GM23248 (cell line): Measurements from ENCODE around the gene DNAH11. TPM values are rescaled to one million over a fixed set of nuclear protein-coding genes. Genes with fewer than 3 reads are reported as not detected.

ENCODE experiments used
- DNase-seq: peaks from one replicate; pipeline ENCODE4 v3.0.0-alpha.2; 2015
- H2AFZ ChIP-seq: fragments of 200-600 bp; sonication (generic); 2 replicates; pipeline ENCODE4 v1.6.1; 2016; ENCODE audit warnings: antibody characterized with exemption
- H3F3A ChIP-seq: fragments of 200-600 bp; sonication (generic); 2 replicates; pipeline ENCODE4 v1.6.1; 2016; ENCODE audit warnings: mild to moderate bottlenecking, antibody characterized with exemption, mixed run types; ENCODE audit not compliant: insufficient read depth
- H3K27ac ChIP-seq: fragments of 200-600 bp; sonication (generic); 2 replicates; pipeline ENCODE4 v1.5.1; 2016; ENCODE audit warnings: mild to moderate bottlenecking
- H3K27me3 ChIP-seq: fragments of 200-600 bp; sonication (generic); replicated peaks from 2 replicates; pipeline ENCODE4 v1.6.1; 2016; ENCODE audit warnings: mild to moderate bottlenecking; ENCODE audit not compliant: insufficient read depth
- H3K36me3 ChIP-seq: fragments of 200-600 bp; sonication (generic); 2 replicates; pipeline ENCODE4 v1.6.1; 2016; ENCODE audit warnings: low read depth, mild to moderate bottlenecking
- H3K4me1 ChIP-seq: fragments of 200-600 bp; sonication (generic); 2 replicates; pipeline ENCODE4 v1.6.1; 2016; ENCODE audit warnings: mild to moderate bottlenecking; ENCODE audit not compliant: insufficient read depth
- H3K4me2 ChIP-seq: fragments of 200-600 bp; sonication (generic); one replicate; pipeline ENCODE4 v1.6.1; 2016; ENCODE audit warnings: mild to moderate bottlenecking; ENCODE audit not compliant: unreplicated experiment
- H3K4me3 ChIP-seq: fragments of 200-600 bp; sonication (generic); 2 replicates; pipeline ENCODE4 v1.5.1; 2016; ENCODE audit warnings: mild to moderate bottlenecking
- H3K79me2 ChIP-seq: fragments of 200-600 bp; sonication (generic); 2 replicates; pipeline ENCODE4 v1.6.1; 2016; ENCODE audit warnings: mild to moderate bottlenecking; ENCODE audit not compliant: insufficient read depth
- H3K9ac ChIP-seq: fragments of 200-600 bp; sonication (generic); 2 replicates; pipeline ENCODE4 v1.6.1; 2016; ENCODE audit warnings: mild to moderate bottlenecking
- H3K9me2 ChIP-seq: fragments of 200-600 bp; sonication (generic); 2 replicates; pipeline ENCODE4 v1.6.1; 2016; ENCODE audit warnings: mixed run types, mild to moderate bottlenecking, moderate library complexity; ENCODE audit not compliant: insufficient read depth
- H3K9me3 ChIP-seq: fragments of 200-600 bp; sonication (generic); one replicate; pipeline ENCODE4 v1.6.1; 2017; ENCODE audit warnings: low read depth
- H4K20me1 ChIP-seq: fragments of 200-600 bp; sonication (generic); 2 replicates; pipeline ENCODE4 v1.6.0; 2016; ENCODE audit not compliant: insufficient read depth
- EZH2 ChIP-seq: fragments of 200-600 bp; sonication (generic); IDR thresholded peaks from 2 replicates; pipeline ENCODE4 v1.6.1; 2018; ENCODE audit warnings: antibody characterized with exemption, mild to moderate bottlenecking; ENCODE audit not compliant: insufficient read depth, poor library complexity, severe bottlenecking
- EZH2phosphoT487 ChIP-seq: fragments of 200-600 bp; sonication (generic); IDR thresholded peaks from 2 replicates; pipeline ENCODE4 v1.6.1; 2018; ENCODE audit warnings: antibody characterized with exemption, moderate library complexity, mild to moderate bottlenecking, low read depth; ENCODE audit not compliant: insufficient read depth
- WGBS, 2 experiments: methylation state at CpG; one replicate each; pipeline ENCODE4 v1.1.6; 2015 to 2017; ENCODE audit warnings: low lambda C conversion rate in 2 of 2, low coverage in 1 of 2; ENCODE audit errors: missing lambda C conversion rate in 2 of 2; 5-methylcytosine and 5-hydroxymethylcytosine counted together
- in situ Hi-C: fragments of 300-500 bp; cut with MboI; formaldehyde crosslinking; loops from 2 replicates; pipeline ENCODE4 v1.15.0; 2020
- polyA plus RNA-seq: library from polyadenylated mRNA; unstranded; fragments of >200 nt; fragmentation: Nextera tagmentation; extraction: Ambion mirVana; gene quantifications from 2 replicates; pipeline ENCODE4 v1.2.1, GENCODE V29; 2016
- total RNA-seq: library from RNA; depleted of rRNA; stranded (reverse); fragments of >200 nt; shearing (Covaris generic); gene quantifications from 2 replicates; pipeline ENCODE4 v1.2.3, GENCODE V29; 2014

DNAH11 gene
- total and polyA plus RNA-seq, 2 experiments from 2014 or later: 0.91 to 3.1 TPM

DNA sequence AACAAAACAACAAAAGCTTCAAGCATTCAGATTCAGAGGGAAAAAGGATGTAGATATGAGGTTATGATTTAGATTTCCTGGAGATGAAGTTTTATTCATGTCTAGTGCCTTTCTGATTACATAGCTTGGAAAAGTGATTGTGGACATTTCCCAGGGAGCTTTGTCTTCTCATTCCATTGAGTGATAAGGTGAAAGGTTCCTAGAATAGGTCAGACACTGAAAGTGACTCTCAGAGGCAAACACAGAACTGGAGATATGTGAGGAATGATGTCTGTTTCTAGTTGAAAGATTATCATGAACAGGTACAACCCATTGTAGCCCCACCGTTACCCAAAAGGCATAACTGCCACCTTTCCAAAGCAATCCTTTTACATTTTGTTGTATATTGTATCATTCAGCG is 223.4 kb downstream of the DNAH11 start:
- 29 to 32% methylated on average over 2 of the region's 2 CpGs for WGBS, 2 experiments
- no peak for TF ChIP-seq EZH2phosphoT487
- no peak for TF ChIP-seq EZH2
- no peaks in the 10 kb centered on the region for H3F3A ChIP-seq
- no peak overlapping the region for H2AFZ ChIP-seq
- no peaks in the 10 kb centered on the region for H3K79me2 ChIP-seq
- H3K9me3 ChIP-seq: no peaks in the 10 kb centered on the region
- in situ Hi-C loops: no loop called here
- H3K4me1 ChIP-seq: no peaks in the 10 kb centered on the region
- H3K9ac ChIP-seq: no peak overlapping the region
- no peaks in the 10 kb centered on the region for H3K36me3 ChIP-seq
- H3K4me3 ChIP-seq: no peak overlapping the region
- H3K4me2 ChIP-seq: no peak overlapping the region
- H3K27ac ChIP-seq: no peak overlapping the region
- H3K9me2 ChIP-seq: no peaks in the 10 kb centered on the region
- H3K27me3 ChIP-seq: peaks cover 16% of the 10 kb centered on the region
- DNase-seq: no peak
- no peaks in the 10 kb centered on the region for H4K20me1 ChIP-seq

DNA sequence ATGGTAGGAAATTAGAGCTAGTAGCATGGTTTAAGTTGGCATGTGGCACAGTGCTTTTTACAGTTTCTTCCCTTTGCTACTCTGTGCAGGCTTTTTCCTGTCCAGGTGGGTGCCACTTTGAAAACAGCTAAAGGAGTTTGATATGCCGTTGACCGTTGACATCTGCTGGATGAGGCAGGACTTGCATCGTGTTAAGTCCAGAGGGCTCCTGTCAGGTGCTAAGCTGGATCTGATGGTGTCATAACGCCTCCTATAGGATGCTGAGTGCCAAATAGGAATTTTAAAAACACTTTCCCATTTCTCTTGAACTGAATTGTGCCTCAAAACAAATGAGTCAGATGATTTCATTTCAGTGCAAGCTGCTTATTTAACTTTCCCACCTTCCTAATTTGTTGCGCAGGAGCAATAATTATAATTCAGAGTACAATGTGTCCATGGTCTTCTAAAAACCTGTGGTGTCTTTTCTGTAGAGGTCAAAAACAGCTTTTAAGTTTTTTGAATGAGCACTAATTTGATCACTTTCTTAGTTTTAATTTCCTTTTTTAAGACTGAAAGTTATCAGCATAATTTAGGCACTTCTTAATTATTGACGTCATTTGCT is 224.6 kb downstream of the DNAH11 start:
- peaks cover 20% of the 10 kb centered on the region for H3K27me3 ChIP-seq
- no peaks in the 10 kb centered on the region for H3K9me3 ChIP-seq
- H2AFZ ChIP-seq: no peak overlapping the region
- peak; percentile 48 for DNase-seq
- H3K79me2 ChIP-seq: no peaks in the 10 kb centered on the region
- peaks cover 4% of the 10 kb centered on the region; the same call in 1 of the 2 replicates for H3K4me1 ChIP-seq
- H3K4me3 ChIP-seq: no peak overlapping the region
- H3K9me2 ChIP-seq: no peaks in the 10 kb centered on the region
- H4K20me1 ChIP-seq: no peaks in the 10 kb centered on the region
- TF ChIP-seq EZH2 (no peak), EZH2phosphoT487 (no peak)
- no peaks in the 10 kb centered on the region for H3K36me3 ChIP-seq
- WGBS, 2 experiments: 22 to 24% methylated on average over 6 of the region's 6 CpGs
- H3K4me2 ChIP-seq: no peak overlapping the region
- H3F3A ChIP-seq: no peaks in the 10 kb centered on the region
- H3K9ac ChIP-seq: no peak overlapping the region
- in situ Hi-C loops: no loop called here
- H3K27ac ChIP-seq: no peak overlapping the region

DNA sequence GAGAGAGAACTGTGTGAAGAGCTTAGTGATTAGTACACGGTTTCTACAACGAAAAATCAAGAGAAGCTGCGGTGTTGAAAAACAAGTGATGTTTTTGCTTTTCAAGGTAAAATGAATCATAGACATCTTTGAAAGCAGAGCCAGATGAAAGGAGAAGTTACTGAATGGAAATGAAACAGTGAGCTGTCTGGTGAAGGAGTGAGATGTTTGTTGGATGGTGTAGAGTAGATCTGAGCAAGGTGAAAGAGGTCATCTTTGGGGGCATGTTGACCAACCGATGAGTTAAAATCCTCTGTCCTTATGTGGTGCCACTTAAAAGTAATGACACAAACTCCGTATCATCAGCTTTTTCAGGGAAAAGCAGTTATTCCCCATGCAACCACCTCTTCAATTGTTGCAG is 225.4 kb downstream of the DNAH11 start:
- Histone ChIP-seq H2AFZ (no peak overlapping the region), H3K27ac (no peak overlapping the region), H3F3A (no peaks in the 10 kb centered on the region), H3K79me2 (no peaks in the 10 kb centered on the region), H4K20me1 (no peaks in the 10 kb centered on the region), H3K4me2 (no peak overlapping the region), H3K4me3 (no peak overlapping the region), H3K9ac (no peak overlapping the region), H3K9me2 (no peaks in the 10 kb centered on the region), H3K4me1 (peaks cover 4% of the 10 kb centered on the region; the same call in 1 of the 2 replicates), H3K36me3 (no peaks in the 10 kb centered on the region), H3K27me3 (peaks cover 26% of the 10 kb centered on the region), H3K9me3 (no peaks in the 10 kb centered on the region)
- in situ Hi-C loops: no loop called here
- no peak for TF ChIP-seq EZH2
- no peak for TF ChIP-seq EZH2phosphoT487
- WGBS, 2 experiments: 38 to 47% methylated on average over 5 of the region's 5 CpGs
- no peak for DNase-seq

DNA sequence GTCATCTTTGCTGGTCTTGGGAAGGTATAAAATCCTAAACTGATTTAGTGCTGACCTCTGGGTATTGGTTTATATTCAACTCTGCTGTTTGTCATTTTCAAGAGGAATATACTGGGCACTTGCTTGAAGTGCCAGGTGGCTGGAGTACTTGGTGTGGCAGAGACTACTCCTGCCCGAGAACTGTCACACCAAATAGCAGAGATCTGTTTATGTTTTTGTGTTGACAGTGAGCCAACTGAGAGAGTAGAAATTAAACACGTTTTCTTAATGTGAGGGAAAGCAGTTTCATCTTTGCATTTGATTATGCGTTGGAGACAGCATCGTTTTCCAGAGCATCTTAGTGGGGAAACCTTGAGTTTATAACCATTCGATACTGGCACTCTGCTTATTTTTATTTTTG is 228.4 kb downstream of the DNAH11 start:
- WGBS, 2 experiments: 5% methylated on average over 5 of the region's 5 CpGs
- H3K27me3 ChIP-seq: peaks cover 27% of the 10 kb centered on the region
- H3K27ac ChIP-seq: no peak overlapping the region
- H3K9ac ChIP-seq: no peak overlapping the region
- no peak overlapping the region for H2AFZ ChIP-seq
- no peaks in the 10 kb centered on the region for H3K36me3 ChIP-seq
- no peak overlapping the region for H3K4me2 ChIP-seq
- no peak for TF ChIP-seq EZH2
- no peak for TF ChIP-seq EZH2phosphoT487
- H3F3A ChIP-seq: no peaks in the 10 kb centered on the region
- in situ Hi-C loops: no loop called here
- no peaks in the 10 kb centered on the region for H3K9me3 ChIP-seq
- H3K4me3 ChIP-seq: no peak overlapping the region
- no peaks in the 10 kb centered on the region for H3K79me2 ChIP-seq
- no peak for DNase-seq
- no peaks in the 10 kb centered on the region for H4K20me1 ChIP-seq
- no peaks in the 10 kb centered on the region for H3K9me2 ChIP-seq
- peaks cover 4% of the 10 kb centered on the region; the same call in 1 of the 2 replicates for H3K4me1 ChIP-seq

DNA sequence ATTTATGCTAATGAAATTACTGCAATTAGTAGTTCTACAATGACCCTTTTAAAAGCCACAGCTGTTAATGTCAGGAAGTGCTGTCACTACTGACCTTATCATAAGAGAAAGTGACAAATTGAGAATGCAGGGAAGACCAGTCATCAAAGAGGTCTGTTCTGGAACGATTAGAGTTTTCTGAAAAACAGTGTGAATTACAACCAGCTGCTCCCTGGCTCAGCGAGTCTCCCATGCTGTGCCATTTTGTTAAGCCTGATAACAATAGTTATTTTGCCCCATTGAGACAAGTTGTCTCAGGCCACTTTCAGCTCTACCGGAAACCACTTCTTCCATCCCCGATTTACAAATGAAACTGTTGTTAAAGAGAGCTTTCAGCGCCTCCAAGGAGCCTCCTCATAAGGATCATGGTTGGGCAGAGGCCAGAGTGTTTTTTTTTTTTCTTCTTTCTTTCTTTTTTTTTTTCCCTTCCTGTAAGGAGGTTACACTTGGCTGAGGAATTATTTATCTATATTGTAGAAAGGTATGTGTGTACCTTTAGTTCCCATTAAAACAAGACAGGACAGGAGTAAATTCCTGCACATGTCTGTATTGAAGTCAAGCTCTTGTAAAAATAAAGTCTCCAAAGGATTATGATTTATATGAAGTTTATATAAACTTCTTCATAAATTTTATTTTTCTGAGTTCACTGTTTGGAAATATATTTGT is 229.2 kb downstream of the DNAH11 start:
- in situ Hi-C loops: no loop called here
- Histone ChIP-seq H3K27me3 (peaks cover 22% of the 10 kb centered on the region), H3K9me2 (no peaks in the 10 kb centered on the region), H3K36me3 (no peaks in the 10 kb centered on the region), H3K4me3 (no peak overlapping the region), H3K4me1 (peaks cover 4% of the 10 kb centered on the region; the same call in 1 of the 2 replicates), H3K4me2 (peak overlapping the region; percentile 61), H3K27ac (no peak overlapping the region), H4K20me1 (no peaks in the 10 kb centered on the region), H3K9me3 (no peaks in the 10 kb centered on the region), H2AFZ (peak overlapping the region; percentile 51; the same call in 1 of the 2 replicates), H3F3A (no peaks in the 10 kb centered on the region), H3K9ac (no peak overlapping the region), H3K79me2 (no peaks in the 10 kb centered on the region)
- TF ChIP-seq EZH2phosphoT487 (no peak), EZH2 (no peak)
- WGBS, 2 experiments: 1% methylated on average over 5 of the region's 5 CpGs
- DNase-seq: peak; percentile 3
